ENCODE results near the gene RBM10.
A peak's percentile ranks its signal among the peaks of the same experiment; 100 is the strongest.
"Not testable (repeated sequence)": the region's sequence is repeated elsewhere in the genome, so short reads cannot be mapped to it uniquely, and the experiment has no call there.

Gene RBM10, protein sequence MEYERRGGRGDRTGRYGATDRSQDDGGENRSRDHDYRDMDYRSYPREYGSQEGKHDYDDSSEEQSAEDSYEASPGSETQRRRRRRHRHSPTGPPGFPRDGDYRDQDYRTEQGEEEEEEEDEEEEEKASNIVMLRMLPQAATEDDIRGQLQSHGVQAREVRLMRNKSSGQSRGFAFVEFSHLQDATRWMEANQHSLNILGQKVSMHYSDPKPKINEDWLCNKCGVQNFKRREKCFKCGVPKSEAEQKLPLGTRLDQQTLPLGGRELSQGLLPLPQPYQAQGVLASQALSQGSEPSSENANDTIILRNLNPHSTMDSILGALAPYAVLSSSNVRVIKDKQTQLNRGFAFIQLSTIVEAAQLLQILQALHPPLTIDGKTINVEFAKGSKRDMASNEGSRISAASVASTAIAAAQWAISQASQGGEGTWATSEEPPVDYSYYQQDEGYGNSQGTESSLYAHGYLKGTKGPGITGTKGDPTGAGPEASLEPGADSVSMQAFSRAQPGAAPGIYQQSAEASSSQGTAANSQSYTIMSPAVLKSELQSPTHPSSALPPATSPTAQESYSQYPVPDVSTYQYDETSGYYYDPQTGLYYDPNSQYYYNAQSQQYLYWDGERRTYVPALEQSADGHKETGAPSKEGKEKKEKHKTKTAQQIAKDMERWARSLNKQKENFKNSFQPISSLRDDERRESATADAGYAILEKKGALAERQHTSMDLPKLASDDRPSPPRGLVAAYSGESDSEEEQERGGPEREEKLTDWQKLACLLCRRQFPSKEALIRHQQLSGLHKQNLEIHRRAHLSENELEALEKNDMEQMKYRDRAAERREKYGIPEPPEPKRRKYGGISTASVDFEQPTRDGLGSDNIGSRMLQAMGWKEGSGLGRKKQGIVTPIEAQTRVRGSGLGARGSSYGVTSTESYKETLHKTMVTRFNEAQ

GRCh38 chrX:47144626-47145394, at the start of gene RBM10, which contains the start of gene NDUFB11:
RBM10 (plus strand) TSS chrX:47145221; CDS start chrX:47147482, 2,261 bp downstream.
NDUFB11 (minus strand) TSS chrX:47144702; CDS start chrX:47144679, 23 bp downstream.
- no peaks in the 10 kb centered on the region for H3K27me3 Mint-ChIP-seq

GRCh38 chrX:47097018-47097417, 48.0 kb upstream of the RBM10 start:
- Mint-ChIP-seq H3K36me3 (no peaks in the 10 kb centered on the region), H3K4me1 (no peaks in the 10 kb centered on the region), H3K27me3 (no peaks in the 10 kb centered on the region), H3K4me3 (no peak overlapping the region), H3K27ac (no peak overlapping the region), H3K9me3 (no peaks in the 10 kb centered on the region)

More at GRCh38 chrX:47144626-47145394, at the start of gene RBM10, which contains the start of gene NDUFB11:
- H3K27ac Mint-ChIP-seq, result peak within 1 kb of the TSS; percentile 97
- H3K4me3 Mint-ChIP-seq, result peak within 1 kb of the TSS; percentile 98
- H3K36me3 Mint-ChIP-seq, result peaks cover 11% of the 10 kb centered on the region
- H3K9me3 Mint-ChIP-seq, result no peaks in the 10 kb centered on the region
- peaks cover 28% of the 10 kb centered on the region for H3K4me1 Mint-ChIP-seq

DNA sequence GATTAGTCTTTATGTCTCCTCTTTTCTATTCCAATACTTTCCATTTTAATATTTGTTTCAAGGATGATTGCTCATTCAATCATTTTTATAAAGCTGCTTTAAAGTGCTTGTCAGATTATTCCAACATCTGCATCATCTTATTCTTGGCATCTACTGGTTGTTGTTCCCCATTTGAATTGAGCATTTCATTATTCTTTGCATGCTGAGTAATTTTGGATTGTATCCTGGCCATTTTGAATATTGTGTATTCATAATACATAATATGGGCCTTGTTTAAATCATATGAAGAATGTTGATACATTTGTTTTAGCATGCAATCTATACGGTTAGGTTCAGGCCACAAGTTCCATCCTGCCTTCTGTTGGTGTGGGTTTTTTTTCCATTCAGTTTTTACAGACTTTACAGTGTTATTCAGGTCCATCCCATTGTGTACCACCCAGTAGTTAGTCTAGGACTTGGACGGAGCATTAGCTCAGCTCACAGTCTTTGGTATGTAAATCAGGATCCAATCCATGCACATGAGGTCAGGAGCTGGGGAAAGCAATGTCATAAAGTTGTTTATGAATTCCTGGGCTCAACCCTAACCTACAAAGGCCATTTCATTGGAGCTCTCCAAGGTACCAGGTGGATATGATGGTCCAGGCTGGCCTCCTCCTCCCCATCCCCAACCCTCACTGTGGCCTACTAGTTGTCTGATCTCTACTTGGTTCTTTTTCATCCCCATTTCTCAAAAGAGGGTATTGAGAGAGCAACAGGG, 46.5 kb upstream of the RBM10 start:
- H3K9me3 Mint-ChIP-seq, result no peaks in the 10 kb centered on the region

DNA sequence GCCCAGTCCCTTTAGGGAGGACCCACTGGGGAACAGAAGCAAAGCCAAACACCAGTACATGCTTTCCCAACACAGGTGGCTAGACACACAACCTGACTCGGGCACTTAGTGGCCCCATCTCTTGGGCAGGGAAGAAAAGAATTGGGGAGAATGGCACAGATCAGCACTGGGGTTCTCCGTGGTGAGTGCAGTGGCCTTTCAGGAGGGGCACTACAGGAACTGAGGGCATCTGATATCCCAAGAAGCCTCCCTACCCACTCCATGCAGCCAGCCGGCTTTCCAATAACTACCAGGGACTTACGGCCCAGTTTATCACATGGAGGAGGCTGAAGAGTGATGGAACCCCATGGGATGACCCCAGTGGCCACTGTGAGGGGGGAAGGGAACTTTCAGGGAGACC, 43.8 kb upstream of the RBM10 start:
- Mint-ChIP-seq H3K4me1 (no peaks in the 10 kb centered on the region), H3K9me3 (no peaks in the 10 kb centered on the region), H3K27ac (no peak overlapping the region), H3K36me3 (no peaks in the 10 kb centered on the region), H3K4me3 (no peak overlapping the region), H3K27me3 (no peaks in the 10 kb centered on the region)

More for the DNA sequence above, 46.5 kb upstream of the RBM10 start:
- Mint-ChIP-seq H3K27ac (no peak overlapping the region), H3K4me3 (no peak overlapping the region), H3K36me3 (no peaks in the 10 kb centered on the region), H3K27me3 (no peaks in the 10 kb centered on the region), H3K4me1 (no peaks in the 10 kb centered on the region)

- H3K27me3 Mint-ChIP-seq, H3K4me1 Mint-ChIP-seq, H3K4me3 Mint-ChIP-seq, H3K36me3 Mint-ChIP-seq, H3K9me3 Mint-ChIP-seq, H3K27ac Mint-ChIP-seq: not testable (repeated sequence)
Observed at GRCh38 chrX:47110936-47111615, 33.9 kb upstream of the RBM10 start.

- Mint-ChIP-seq H3K9me3 (no peaks in the 10 kb centered on the region), H3K36me3 (peaks cover 3% of the 10 kb centered on the region), H3K4me1 (no peaks in the 10 kb centered on the region), H3K27ac (no peak overlapping the region), H3K4me3 (no peak overlapping the region), H3K27me3 (no peaks in the 10 kb centered on the region)
Observed at GRCh38 chrX:47112316-47112954, 32.6 kb upstream of the RBM10 start.

DNA sequence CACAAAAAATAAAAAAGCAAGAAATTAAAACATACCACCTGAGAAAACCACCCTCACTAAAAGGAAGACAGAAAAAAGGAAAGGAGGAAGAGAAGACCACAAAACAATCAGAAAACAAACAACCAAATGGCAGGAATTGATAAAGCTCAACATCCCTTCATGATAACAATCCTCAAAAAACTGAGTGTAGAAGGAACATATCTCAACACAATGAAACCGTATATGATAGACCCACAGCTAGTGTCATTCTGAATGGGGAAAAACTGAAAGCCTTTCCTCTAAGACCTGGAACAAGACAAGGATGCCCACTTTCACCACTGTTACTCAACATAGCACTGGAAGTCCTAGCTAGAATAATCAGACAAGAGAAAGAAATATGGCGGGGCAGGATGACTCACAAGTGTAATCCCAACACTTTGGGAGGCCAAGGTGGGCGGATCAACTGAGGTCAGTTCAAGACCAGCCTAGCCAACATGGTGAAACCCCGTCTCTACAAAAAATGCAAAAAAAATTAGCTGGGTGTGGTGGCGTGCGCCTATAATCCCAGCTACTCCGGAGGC, 28.4 kb upstream of the RBM10 start:
- not testable (repeated sequence) for H3K36me3 Mint-ChIP-seq

DNA sequence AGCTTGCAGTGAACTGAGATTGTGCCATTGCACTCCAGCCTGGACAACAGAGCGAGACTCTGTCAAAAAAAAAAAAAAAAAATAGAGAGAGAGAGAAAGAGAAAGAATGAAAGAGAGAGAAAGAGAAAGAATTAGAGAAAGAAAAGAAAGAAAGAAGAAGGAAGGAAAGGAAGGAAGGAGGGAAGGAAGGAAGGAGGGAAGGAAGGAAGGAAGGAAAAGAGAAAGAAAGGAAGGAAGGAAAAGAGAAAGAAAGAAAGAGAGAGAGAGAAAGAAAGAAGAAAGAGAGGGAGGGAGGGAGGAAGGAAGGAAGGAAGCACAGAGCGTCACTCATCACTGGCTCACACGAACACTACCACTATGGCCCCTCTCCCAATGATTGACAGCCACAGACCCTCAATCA, 20.6 kb upstream of the RBM10 start:
- not testable (repeated sequence) for H3K27ac Mint-ChIP-seq, H3K36me3 Mint-ChIP-seq, H3K27me3 Mint-ChIP-seq

More for the DNA sequence above, 28.4 kb upstream of the RBM10 start:
- not testable (repeated sequence) for H3K9me3 Mint-ChIP-seq, H3K4me3 Mint-ChIP-seq, H3K27me3 Mint-ChIP-seq, H3K27ac Mint-ChIP-seq, H3K4me1 Mint-ChIP-seq

DNA sequence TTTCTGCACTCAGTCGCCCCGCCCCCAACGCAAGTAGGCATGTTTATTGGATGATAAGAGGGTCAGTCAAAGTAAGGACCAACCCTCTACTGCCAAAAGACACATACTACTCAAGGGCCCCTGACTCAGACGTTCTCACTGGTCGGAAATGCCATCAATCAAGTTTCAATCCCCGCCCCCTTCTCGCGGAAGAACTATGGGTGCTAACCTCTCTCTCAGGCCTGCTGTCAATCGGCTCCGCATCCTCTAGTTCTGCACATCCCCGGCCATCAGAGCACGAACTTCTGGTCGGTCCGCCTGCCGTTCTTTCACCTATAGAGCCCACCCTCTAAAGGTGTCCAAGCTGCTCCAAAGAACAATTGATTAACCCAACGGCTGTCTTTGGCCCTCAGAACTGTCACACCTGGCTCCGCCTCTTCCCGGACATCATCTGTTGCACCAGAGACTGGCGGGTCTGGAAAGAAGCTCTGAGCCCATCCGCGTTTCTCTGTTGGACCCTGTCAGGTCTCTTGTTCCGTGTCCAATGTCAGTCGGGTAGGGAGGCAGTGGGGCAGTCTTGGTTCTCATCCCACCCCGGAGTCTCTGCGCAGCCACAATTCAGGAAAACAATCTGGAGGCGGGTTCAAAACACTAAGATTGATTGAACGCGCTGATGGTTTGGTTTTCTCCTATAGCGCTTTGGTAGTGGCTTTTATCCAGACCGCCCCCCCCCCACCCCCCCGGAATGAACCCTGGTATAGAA, 15.7 kb upstream of the RBM10 start:
- Mint-ChIP-seq H3K9me3 (no peaks in the 10 kb centered on the region), H3K4me3 (peak overlapping the region; percentile 98), H3K27ac (peak overlapping the region; percentile 97), H3K36me3 (no peaks in the 10 kb centered on the region), H3K27me3 (no peaks in the 10 kb centered on the region), H3K4me1 (peaks cover 3% of the 10 kb centered on the region)

More for the DNA sequence above, 20.6 kb upstream of the RBM10 start:
- H3K4me1 Mint-ChIP-seq, H3K4me3 Mint-ChIP-seq, H3K9me3 Mint-ChIP-seq: not testable (repeated sequence)

- Mint-ChIP-seq H3K27me3 (no peaks in the 10 kb centered on the region), H3K27ac (peak overlapping the region; percentile 97)
Observed at GRCh38 chrX:47129899-47130358, 15.1 kb upstream of the RBM10 start.

GRCh38 chrX:47133493-47133892, 11.5 kb upstream of the RBM10 start:
- H3K9me3 Mint-ChIP-seq, result no peaks in the 10 kb centered on the region
- H3K4me1 Mint-ChIP-seq, result peaks cover 3% of the 10 kb centered on the region
- no peak overlapping the region for H3K27ac Mint-ChIP-seq
- H3K27me3 Mint-ChIP-seq, result no peaks in the 10 kb centered on the region
- H3K36me3 Mint-ChIP-seq, result no peaks in the 10 kb centered on the region
- H3K4me3 Mint-ChIP-seq, result no peak overlapping the region

More at GRCh38 chrX:47129899-47130358, 15.1 kb upstream of the RBM10 start:
- Mint-ChIP-seq H3K9me3 (no peaks in the 10 kb centered on the region), H3K36me3 (no peaks in the 10 kb centered on the region), H3K4me3 (peak overlapping the region; percentile 98), H3K4me1 (peaks cover 3% of the 10 kb centered on the region)

DNA sequence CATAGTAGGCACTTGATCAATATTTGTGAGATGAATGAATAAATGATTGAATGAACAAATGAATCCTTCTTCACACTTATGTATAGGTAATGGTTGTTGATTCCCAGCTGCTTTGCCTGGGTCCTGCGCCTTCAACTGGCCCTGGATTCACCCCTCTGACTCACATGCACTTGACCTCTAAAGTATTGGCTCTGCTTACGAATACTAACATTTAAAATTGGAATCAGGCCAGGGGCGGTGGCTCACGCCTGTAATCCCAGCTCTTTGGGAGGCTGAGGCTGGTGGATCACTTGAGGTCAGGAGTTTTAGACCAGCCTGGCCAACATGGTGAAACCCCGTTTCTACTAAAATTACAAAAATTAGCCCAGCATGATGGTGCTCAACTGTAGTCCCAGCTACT, 9.4 kb upstream of the RBM10 start:
- not testable (repeated sequence) for H3K27ac Mint-ChIP-seq, H3K9me3 Mint-ChIP-seq, H3K4me3 Mint-ChIP-seq, H3K27me3 Mint-ChIP-seq, H3K36me3 Mint-ChIP-seq, H3K4me1 Mint-ChIP-seq

GRCh38 chrX:47138171-47138570, 6.8 kb upstream of the RBM10 start:
- H3K36me3 Mint-ChIP-seq, result peaks cover 6% of the 10 kb centered on the region
- peaks cover 12% of the 10 kb centered on the region for H3K4me1 Mint-ChIP-seq
- no peak overlapping the region for H3K4me3 Mint-ChIP-seq
- H3K27ac Mint-ChIP-seq, result no peak overlapping the region
- no peaks in the 10 kb centered on the region for H3K9me3 Mint-ChIP-seq
- H3K27me3 Mint-ChIP-seq, result no peaks in the 10 kb centered on the region

Data from activated naive CD4-positive, alpha-beta T cell treated with anti-CD3 and anti-CD28 coated beads, Interleukin-2, amount 50 U/mL, for 24 hours (primary cell).